GM21360 (cell line): ENCODE results near the gene UQCRFS1.
"Not testable (repeated sequence)": the region's sequence is repeated elsewhere in the genome, so short reads cannot be mapped to it uniquely, and the experiment has no call there.

Experiments used
- ATAC-seq: cut with Tn5 transposase; IDR thresholded peaks from one replicate; pipeline ENCODE4 v1.9.1; 2021; ENCODE audit warnings: mild to moderate bottlenecking, moderate library complexity; ENCODE audit not compliant: unreplicated experiment

The UQCRFS1 gene

GRCh38 chr19:29212648-29213573 lies at the start of gene UQCRFS1:
UQCRFS1 (minus strand) TSS chr19:29213151; CDS start chr19:29213118, 33 bp downstream.
- ATAC-seq: peak; percentile 94

- no peak for ATAC-seq
These were observed 49.1 kb upstream of the UQCRFS1 start for GRCh38 chr19:29262085-29262484.

- ATAC-seq: no peak
These were observed 47.7 kb upstream of the UQCRFS1 start for GRCh38 chr19:29260477-29261317.

GRCh38 chr19:29259867-29260281 lies 46.9 kb upstream of the UQCRFS1 start:
- no peak for ATAC-seq

- no peak for ATAC-seq
These were observed 46.2 kb upstream of the UQCRFS1 start for GRCh38 chr19:29259153-29259552.

- ATAC-seq: no peak
These were observed 43.6 kb upstream of the UQCRFS1 start for GRCh38 chr19:29256516-29256915.

GRCh38 chr19:29255912-29256311 lies 43.0 kb upstream of the UQCRFS1 start:
- ATAC-seq: no peak

- no peak for ATAC-seq
These were observed 42.1 kb upstream of the UQCRFS1 start for GRCh38 chr19:29255006-29255405.

- not testable (repeated sequence) for ATAC-seq
These were observed 36.8 kb upstream of the UQCRFS1 start for GRCh38 chr19:29249798-29250197.

GRCh38 chr19:29248332-29248844 lies 35.4 kb upstream of the UQCRFS1 start:
- no peak for ATAC-seq

- no peak for ATAC-seq
These were observed 34.9 kb upstream of the UQCRFS1 start for GRCh38 chr19:29247872-29248271.

- ATAC-seq: no peak
These were observed 34.5 kb upstream of the UQCRFS1 start for GRCh38 chr19:29247471-29247870.

GRCh38 chr19:29247051-29247450 lies 34.1 kb upstream of the UQCRFS1 start:
- ATAC-seq: no peak

GRCh38 chr19:29245215-29245614 lies 32.3 kb upstream of the UQCRFS1 start:
- no peak for ATAC-seq

- ATAC-seq: no peak
These were observed 28.4 kb upstream of the UQCRFS1 start for GRCh38 chr19:29241324-29241723.

GRCh38 chr19:29239213-29239776 lies 26.3 kb upstream of the UQCRFS1 start:
- ATAC-seq: no peak

GRCh38 chr19:29233591-29233990 lies 20.6 kb upstream of the UQCRFS1 start:
- ATAC-seq: no peak

- no peak for ATAC-seq
These were observed 19.4 kb upstream of the UQCRFS1 start for GRCh38 chr19:29232315-29232852.

- not testable (repeated sequence) for ATAC-seq
These were observed 18.4 kb upstream of the UQCRFS1 start for GRCh38 chr19:29231306-29231705.

- ATAC-seq: no peak
These were observed 4.7 kb upstream of the UQCRFS1 start for GRCh38 chr19:29217616-29218015.

GRCh38 chr19:29216021-29216420 lies 3.1 kb upstream of the UQCRFS1 start:
- ATAC-seq: no peak
